Measurements from ENCODE around the gene VWA3B. TPM values are rescaled to one million over a fixed set of nuclear protein-coding genes. Genes with fewer than 3 reads are reported as not detected.

The VWA3B gene
- total RNA-seq: 10 to 100 TPM in 1 of 6 donors, 1 to 10 TPM in 4, under 1 TPM in 1; 0.72 to 25.3 (median 5.3) TPM

GRCh38 chr2:98086491-98087446 is at the start of gene VWA3B:
VWA3B (plus strand) TSS chr2:98087167; CDS start chr2:98093093, 5,926 bp downstream.
- H3K36me3 ChIP-seq: no peaks in the 10 kb centered on the region
- no peaks in the 10 kb centered on the region for H3K9me3 ChIP-seq
- H3K4me3 ChIP-seq: peak within 1 kb of the TSS; percentile 11 to 47 (median 42)
- TF ChIP-seq, protein P1, sequence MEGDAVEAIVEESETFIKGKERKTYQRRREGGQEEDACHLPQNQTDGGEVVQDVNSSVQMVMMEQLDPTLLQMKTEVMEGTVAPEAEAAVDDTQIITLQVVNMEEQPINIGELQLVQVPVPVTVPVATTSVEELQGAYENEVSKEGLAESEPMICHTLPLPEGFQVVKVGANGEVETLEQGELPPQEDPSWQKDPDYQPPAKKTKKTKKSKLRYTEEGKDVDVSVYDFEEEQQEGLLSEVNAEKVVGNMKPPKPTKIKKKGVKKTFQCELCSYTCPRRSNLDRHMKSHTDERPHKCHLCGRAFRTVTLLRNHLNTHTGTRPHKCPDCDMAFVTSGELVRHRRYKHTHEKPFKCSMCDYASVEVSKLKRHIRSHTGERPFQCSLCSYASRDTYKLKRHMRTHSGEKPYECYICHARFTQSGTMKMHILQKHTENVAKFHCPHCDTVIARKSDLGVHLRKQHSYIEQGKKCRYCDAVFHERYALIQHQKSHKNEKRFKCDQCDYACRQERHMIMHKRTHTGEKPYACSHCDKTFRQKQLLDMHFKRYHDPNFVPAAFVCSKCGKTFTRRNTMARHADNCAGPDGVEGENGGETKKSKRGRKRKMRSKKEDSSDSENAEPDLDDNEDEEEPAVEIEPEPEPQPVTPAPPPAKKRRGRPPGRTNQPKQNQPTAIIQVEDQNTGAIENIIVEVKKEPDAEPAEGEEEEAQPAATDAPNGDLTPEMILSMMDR (IDR thresholded peaks at IDR 0.05): no peak
- TF ChIP-seq POLR2A (IDR thresholded peaks at IDR 0.05) (peak in 1 of 4 donors; percentile 22), POLR2AphosphoS5 (IDR thresholded peaks at IDR 0.05) (peak in 1 of 2 donors; percentile 44), EP300 (IDR thresholded peaks at IDR 0.05) (no peak)
- ATAC-seq (ENCODE audit: low FRiP score in 2 of 2) (peak; percentile 87 to 89), DNase-seq (peak; percentile 74 to 96)
- WGBS, 2 donors: 1 to 5% methylated on average over 20 to 68 of the region's 74 CpGs
- H3K27me3 ChIP-seq: no peaks in the 10 kb centered on the region
- H3K4me1 ChIP-seq: peaks cover 14 to 26% (median 18%) of the 10 kb centered on the region in 4 donors
- no peak within 1 kb of the TSS for H3K27ac ChIP-seq

DNA sequence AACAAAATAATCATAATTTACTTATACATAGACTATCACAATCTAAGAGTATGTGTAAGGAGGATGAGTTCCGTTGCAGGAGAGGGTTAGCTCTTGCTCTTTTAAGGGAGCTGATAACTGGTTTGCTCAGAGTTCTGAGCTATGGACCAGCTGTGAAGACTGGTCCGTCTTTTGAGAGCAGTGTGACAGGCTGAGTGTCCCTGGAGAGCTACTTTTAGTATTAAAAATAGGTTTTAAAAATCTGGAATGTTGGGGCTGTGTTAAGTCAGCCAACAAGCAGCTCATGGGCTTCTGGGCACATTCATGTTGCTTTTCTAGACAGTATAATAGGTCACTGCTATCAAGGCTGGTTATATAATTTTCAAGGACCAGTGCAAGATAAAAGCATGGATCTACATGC is 49.8 kb upstream of the VWA3B start:
- Histone ChIP-seq H3K27ac (no peak overlapping the region), H3K4me1 (no peaks in the 10 kb centered on the region), H3K9me3 (no peaks in the 10 kb centered on the region), H3K4me3 (no peak overlapping the region), H3K36me3 (no peaks in the 10 kb centered on the region), H3K27me3 (no peaks in the 10 kb centered on the region)
- 55 to 65% methylated on average over 2 of the region's 2 CpGs for WGBS, 2 donors
- no peak for ATAC-seq (ENCODE audit: low FRiP score in 2 of 2)
- no peak for DNase-seq
- TF ChIP-seq, protein P1 (IDR thresholded peaks at IDR 0.05): no peak
- TF ChIP-seq POLR2A (IDR thresholded peaks at IDR 0.05): no peak
- TF ChIP-seq POLR2AphosphoS5 (IDR thresholded peaks at IDR 0.05): no peak
- TF ChIP-seq EP300 (IDR thresholded peaks at IDR 0.05): no peak

DNA sequence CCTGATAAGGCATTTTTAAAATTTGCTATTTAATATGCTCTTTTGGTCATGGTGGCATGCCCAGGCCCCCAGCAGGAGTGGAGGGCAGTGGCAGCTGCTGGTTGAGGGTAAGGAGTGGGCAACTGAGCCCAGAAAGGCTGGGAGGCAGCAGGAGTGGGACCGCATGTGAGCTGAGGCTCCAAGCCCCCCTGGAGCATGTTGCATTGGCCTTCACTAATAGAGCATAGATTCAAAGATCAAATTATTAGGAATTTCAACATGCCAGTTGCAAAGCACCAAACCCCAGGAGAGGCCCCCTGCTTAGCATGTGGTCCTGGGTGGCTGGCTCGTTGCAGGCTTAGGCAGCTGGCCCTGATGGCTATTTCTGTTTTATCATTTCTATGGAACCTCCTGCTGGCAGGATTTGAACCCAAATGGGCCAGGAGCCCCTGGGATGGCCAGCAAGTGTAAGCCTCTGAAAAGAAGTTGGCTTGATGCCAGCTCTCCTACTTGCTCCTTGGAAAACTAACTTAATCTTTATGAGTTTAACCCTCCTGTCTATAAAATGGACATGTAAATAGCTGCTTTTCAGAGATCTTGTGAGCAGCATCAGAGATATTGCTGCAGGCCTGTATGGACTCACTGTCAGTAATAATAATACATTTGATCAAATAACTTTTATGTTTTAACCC is 49.2 kb upstream of the VWA3B start:
- Histone ChIP-seq H3K27me3 (no peaks in the 10 kb centered on the region), H3K9me3 (no peaks in the 10 kb centered on the region), H3K27ac (no peak overlapping the region), H3K4me1 (no peaks in the 10 kb centered on the region), H3K36me3 (no peaks in the 10 kb centered on the region), H3K4me3 (no peak overlapping the region)
- TF ChIP-seq POLR2AphosphoS5 (IDR thresholded peaks at IDR 0.05): no peak
- TF ChIP-seq, protein P1 (IDR thresholded peaks at IDR 0.05): no peak
- no peak for TF ChIP-seq EP300 (IDR thresholded peaks at IDR 0.05)
- TF ChIP-seq POLR2A (IDR thresholded peaks at IDR 0.05): no peak
- 78 to 86% methylated on average over 2 of the region's 2 CpGs for WGBS, 2 donors
- DNase-seq: no peak
- no peak for ATAC-seq (ENCODE audit: low FRiP score in 2 of 2)

GRCh38 chr2:98039085-98039756 is 47.7 kb upstream of the VWA3B start:
- peaks cover 0 to 7% (median 2%) of the 10 kb centered on the region in 4 donors for H3K9me3 ChIP-seq
- ATAC-seq (ENCODE audit: low FRiP score in 2 of 2) (peak in 1 of 2 donors; percentile 40), DNase-seq (peak in 1 of 2 donors; percentile 29)
- H3K4me1 ChIP-seq: no peaks in the 10 kb centered on the region
- H3K27me3 ChIP-seq: no peaks in the 10 kb centered on the region
- 66 to 68% methylated on average over 12 of the region's 12 CpGs for WGBS, 2 donors
- no peaks in the 10 kb centered on the region for H3K36me3 ChIP-seq
- no peak overlapping the region for H3K27ac ChIP-seq
- H3K4me3 ChIP-seq: no peak overlapping the region
- TF ChIP-seq EP300 (IDR thresholded peaks at IDR 0.05) (no peak), POLR2A (IDR thresholded peaks at IDR 0.05) (no peak), POLR2AphosphoS5 (IDR thresholded peaks at IDR 0.05) (no peak)
- TF ChIP-seq, protein P1 (IDR thresholded peaks at IDR 0.05): no peak

Measured in upper lobe of left lung (tissue), 6 donors.